IMR-90 (cell line): ENCODE results near the gene PARD3. TPM values are rescaled to one million over a fixed set of nuclear protein-coding genes. Genes with fewer than 3 reads are reported as not detected.

Source experiments
- ATAC-seq: fragments of 200-7000 bp; cut with Tn5 transposase; 2 replicates; pipeline ENCODE4 v1.9.1; 2020; ENCODE audit warnings: low read depth, mild to moderate bottlenecking, moderate library complexity
- BruUV-seq: library from RNA; stranded (reverse); fragments of 400-500 nt; replicated peaks from 2 replicates; lab custom pipeline; 2021; lab: Mats Ljungman, UMichigan
- CTCF ChIA-PET: fragments of 300-600 bp; formaldehyde crosslinking; extraction: SDS; loops from one replicate; lab custom pipeline; 2021; ENCODE audit warnings: antibody characterized with exemption; lab: Yijun Ruan, JAX
- POLR2A ChIA-PET: fragments of 300-600 bp; sonication (Branson Sonifier 250); formaldehyde crosslinking; loops from one replicate; lab custom pipeline; 2022; ENCODE audit warnings: antibody characterized with exemption; ENCODE audit not compliant: unreplicated experiment; lab: Charles Lee
- DNase-seq: peaks from one replicate; pipeline ENCODE4 v3.0.0; 2013
- H2AFZ ChIP-seq: replicated peaks from 2 replicates; pipeline ENCODE3; 2013; ENCODE audit warnings: low read length, mild to moderate bottlenecking; ENCODE audit not compliant: poor library complexity
- H2AK5ac ChIP-seq: 2 replicates; pipeline ENCODE4 v1.6.1; 2013; ENCODE audit warnings: low read depth, low read length, inconsistent platforms
- H2AK9ac ChIP-seq: replicated peaks from 2 replicates; pipeline ENCODE3; 2013; ENCODE audit warnings: mild to moderate bottlenecking, low read depth, low read length, moderate library complexity; ENCODE audit not compliant: poor library complexity
- H2BK120ac ChIP-seq: 2 replicates; pipeline ENCODE4 v1.6.1; 2013; ENCODE audit warnings: low read depth, low read length, inconsistent platforms
- H2BK15ac ChIP-seq: 3 replicates; pipeline ENCODE4 v1.6.1; 2013; ENCODE audit warnings: low read depth, low read length, inconsistent platforms
- H2BK20ac ChIP-seq: 2 replicates; pipeline ENCODE4 v1.6.1; 2013; ENCODE audit warnings: low read depth, mild to moderate bottlenecking, inconsistent platforms, low read length, moderate library complexity
- H2BK5ac ChIP-seq: 2 replicates; pipeline ENCODE4 v1.6.1; 2013; ENCODE audit warnings: mild to moderate bottlenecking, low read depth, low read length, inconsistent platforms; ENCODE audit not compliant: poor library complexity, severe bottlenecking
- H3K14ac ChIP-seq: replicated peaks from 2 replicates; pipeline ENCODE4 v1.6.1; 2013; ENCODE audit warnings: low read depth, low read length, inconsistent platforms
- H3K18ac ChIP-seq: 2 replicates; pipeline ENCODE4 v1.6.1; 2013; ENCODE audit warnings: low read depth, low read length, control low read depth
- H3K23ac ChIP-seq: 2 replicates; pipeline ENCODE4 v1.6.1; 2013; ENCODE audit warnings: low read depth, low read length, inconsistent platforms
- H3K27ac ChIP-seq: 2 replicates; pipeline ENCODE4 v1.5.1; 2013; ENCODE audit warnings: mild to moderate bottlenecking, control low read depth, low read length; ENCODE audit not compliant: insufficient read depth
- H3K27me3 ChIP-seq: 2 replicates; pipeline ENCODE4 v1.6.1; 2013; ENCODE audit warnings: low read length; ENCODE audit not compliant: control insufficient read depth, insufficient read depth
- H3K36me3 ChIP-seq: 2 replicates; pipeline ENCODE4 v1.6.1; 2013; ENCODE audit warnings: low read length, mixed read lengths; ENCODE audit not compliant: control insufficient read depth, insufficient read depth
- H3K4ac ChIP-seq: 2 replicates; pipeline ENCODE4 v1.6.1; 2013; ENCODE audit warnings: low read depth, low read length, inconsistent platforms
- H3K4me1 ChIP-seq: 2 replicates; pipeline ENCODE4 v1.6.1; 2013; ENCODE audit warnings: low read length, mixed read lengths; ENCODE audit not compliant: control insufficient read depth, insufficient read depth
- H3K4me2 ChIP-seq: 2 replicates; pipeline ENCODE4 v1.6.1; 2013; ENCODE audit warnings: low read depth, mild to moderate bottlenecking, control low read depth, low read length, moderate library complexity
- H3K4me3 ChIP-seq: 2 replicates; pipeline ENCODE4 v1.5.1; 2013; ENCODE audit warnings: low read depth, mild to moderate bottlenecking, control low read depth, low read length, moderate library complexity; ENCODE audit not compliant: insufficient read depth
- H3K56ac ChIP-seq: 2 replicates; pipeline ENCODE4 v1.6.1; 2013; ENCODE audit warnings: low read length, inconsistent platforms; ENCODE audit not compliant: insufficient read depth; ENCODE audit errors: extremely low read depth
- H3K79me1 ChIP-seq, 2 experiments: 2 replicates each; pipeline ENCODE4 v1.6.1; 2013; ENCODE audit warnings: low read length in 2 of 2, inconsistent platforms in 1 of 2, low read depth in 1 of 2
- H3K9ac ChIP-seq: 2 replicates; pipeline ENCODE4 v1.6.1; 2013; ENCODE audit warnings: low read depth, low read length, control low read depth
- H3K9me1 ChIP-seq: 2 replicates; pipeline ENCODE4 v1.6.1; 2013; ENCODE audit warnings: low read length, inconsistent platforms; ENCODE audit not compliant: insufficient read depth
- H3K9me3 ChIP-seq: 2 replicates; pipeline ENCODE4 v1.6.1; 2013; ENCODE audit warnings: low read length; ENCODE audit not compliant: control insufficient read depth, insufficient read depth
- H4K20me1 ChIP-seq: 2 replicates; pipeline ENCODE4 v1.6.1; 2013; ENCODE audit warnings: low read length, inconsistent platforms; ENCODE audit not compliant: insufficient read depth
- H4K5ac ChIP-seq: 2 replicates; pipeline ENCODE4 v1.6.1; 2013; ENCODE audit warnings: mild to moderate bottlenecking, low read depth, low read length, control low read depth
- H4K8ac ChIP-seq, 2 experiments: 2 replicates each; pipeline ENCODE4 v1.6.1; 2013; ENCODE audit warnings: low read depth in 2 of 2, low read length in 2 of 2, control low read depth in 1 of 2, inconsistent platforms in 1 of 2
- H4K91ac ChIP-seq: 2 replicates; pipeline ENCODE4 v1.6.1; 2013; ENCODE audit warnings: low read depth, low read length, inconsistent platforms; ENCODE audit not compliant: insufficient read depth
- CEBPB ChIP-seq: IDR thresholded peaks from 2 replicates; pipeline ENCODE4 v1.6.1; 2012; ENCODE audit warnings: low read depth, low read length, improper control_type of control experiment
- ELK1 ChIP-seq: fragments of 150-350 bp; IDR thresholded peaks from 2 replicates; pipeline ENCODE4 v1.6.1; 2016; ENCODE audit warnings: low read depth, mild to moderate bottlenecking, low read length, moderate library complexity, borderline replicate concordance
- MAFK ChIP-seq: IDR thresholded peaks from 2 replicates; pipeline ENCODE4 v1.6.1; 2012; ENCODE audit warnings: low read depth, low read length, improper control_type of control experiment
- USF2 ChIP-seq: fragments of 150-350 bp; IDR thresholded peaks from 2 replicates; pipeline ENCODE4 v1.6.1; 2017; ENCODE audit warnings: mild to moderate bottlenecking, antibody characterized with exemption, low read length, low read depth
- WGBS, 2 experiments: methylation state at CpG; one replicate each; pipeline versions ENCODE4 v1.1.5 to v1.1.7; 2013; ENCODE audit warnings: missing lambda C conversion rate in 2 of 2; ENCODE audit not compliant: insufficient read length in 1 of 2; ENCODE audit errors: extremely low coverage in 2 of 2; 5-methylcytosine and 5-hydroxymethylcytosine counted together
- dilution Hi-C: fragments of 300-500 bp; cut with HindIII; formaldehyde crosslinking; loops from one replicate; pipeline ENCODE4 v1.14.3; 2018; ENCODE audit warnings: low sequenced_read_pairs; ENCODE audit not compliant: unreplicated experiment
- in situ Hi-C: fragments of 300-500 bp; cut with MboI; formaldehyde crosslinking; loops from 3 replicates; pipeline ENCODE4 v1.14.3; 2019; ENCODE audit warnings: low sequenced_read_pairs, inconsistent platforms, mixed read lengths
- intact Hi-C: fragments of 100-400 bp; cut with micrococcal nuclease; formaldehyde crosslinking; loops from 2 replicates; pipeline ENCODE4 v1.10.0; 2022
- polyA plus RNA-seq, 3 experiments: library from polyadenylated mRNA; depleted of rRNA; stranded (reverse); fragments of >200 nt; gene quantifications; 2 replicates each; pipeline ENCODE4 v1.2.3, GENCODE V29; 2012; ENCODE audit warnings: low replicate concordance in 1 of 3
- total RNA-seq: library from RNA; depleted of rRNA; stranded (reverse); fragments of >200 nt; gene quantifications from 2 replicates; pipeline ENCODE4 v1.2.3, GENCODE V29; 2012

PARD3 gene
- total and polyA plus RNA-seq, 2 of the 4 experiments (the other 2 are of a cell fraction) = 14.6 to 37.5 TPM

GRCh38 chr10:34618611-34619010 lies 196.5 kb downstream of the PARD3 start:
- no peak overlapping the region for H3K4me3 ChIP-seq
- H2BK120ac ChIP-seq = no peak overlapping the region
- no peak overlapping the region for H3K14ac ChIP-seq
- H2AK5ac ChIP-seq = no peak overlapping the region
- no peaks in the 10 kb centered on the region for H3K9me3 ChIP-seq
- H3K23ac ChIP-seq = no peak overlapping the region
- H3K27me3 ChIP-seq = no peaks in the 10 kb centered on the region
- H3K9ac ChIP-seq = no peak overlapping the region
- no TSS peak for BruUV-seq
- intact Hi-C loops = no loop called here
- no peak overlapping the region for H2BK15ac ChIP-seq
- H2AFZ ChIP-seq = no peak overlapping the region
- no peak overlapping the region for H2BK20ac ChIP-seq
- H4K8ac ChIP-seq = no peak overlapping the region
- no peaks in the 10 kb centered on the region for H3K36me3 ChIP-seq
- ChIA-PET CTCF (no interaction called here), POLR2A (no interaction called here)
- no peaks in the 10 kb centered on the region for H3K9me1 ChIP-seq
- no peaks in the 10 kb centered on the region for H3K4me1 ChIP-seq
- dilution Hi-C loops = no loop called here
- no peak for TF ChIP-seq MAFK
- TF ChIP-seq ELK1 = no peak
- TF ChIP-seq CEBPB = no peak
- TF ChIP-seq USF2 = no peak
- in situ Hi-C loops = no loop called here
- DNase-seq = no peak
- no peak overlapping the region for H2BK5ac ChIP-seq
- no peak overlapping the region for H4K91ac ChIP-seq
- peaks cover 7 to 15% of the 10 kb centered on the region in 2 experiments for H3K79me1 ChIP-seq
- H3K27ac ChIP-seq = no peak overlapping the region
- no peak overlapping the region for H3K4ac ChIP-seq
- H3K18ac ChIP-seq = no peak overlapping the region
- no peak overlapping the region for H2AK9ac ChIP-seq
- 87% methylated on average over 1 of the region's 2 CpGs; no CpG with 5 or more reads in 1 of the 2 experiments for WGBS, 2 experiments
- no peak overlapping the region for H3K4me2 ChIP-seq
- H3K56ac ChIP-seq = no peak overlapping the region
- no peak for ATAC-seq
- H4K5ac ChIP-seq = no peak overlapping the region
- no peaks in the 10 kb centered on the region; the same call in 1 of the 2 replicates for H4K20me1 ChIP-seq
